SK-N-MC (cell line): Measurements from ENCODE around the gene NEURL4.
"Not testable (repeated sequence)": the region's sequence is repeated elsewhere in the genome, so short reads cannot be mapped to it uniquely, and the experiment has no call there.

Experiments used
- DNase-seq: peaks from one replicate; pipeline ENCODE4 v3.0.0-alpha.2; 2011; ENCODE audit warnings: low read depth, low spot score
- H3K27ac ChIP-seq: fragments of 200-600 bp; sonication (generic); 2 replicates; pipeline ENCODE4 v1.5.1; 2016; ENCODE audit warnings: mixed run types
- H3K36me3 ChIP-seq: fragments of 200-600 bp; sonication (generic); 2 replicates; pipeline ENCODE4 v1.6.1; 2017; ENCODE audit warnings: antibody characterized with exemption, low read length, mixed read lengths; ENCODE audit not compliant: insufficient read depth
- H3K4me3 ChIP-seq: fragments of 200-600 bp; sonication (generic); 2 replicates; pipeline ENCODE4 v1.5.1; 2016
- H3K9ac ChIP-seq: fragments of 200-600 bp; sonication (generic); 2 replicates; pipeline ENCODE4 v1.8.0; 2017; ENCODE audit warnings: mixed run types, mixed read lengths; ENCODE audit not compliant: insufficient read length
- H3K9me3 ChIP-seq: fragments of 200-600 bp; sonication (generic); 2 replicates; pipeline ENCODE4 v1.6.1; 2017; ENCODE audit warnings: low read depth, mild to moderate bottlenecking, antibody characterized with exemption, low read length, moderate library complexity, mixed read lengths
- EZH2 ChIP-seq: fragments of 200-600 bp; sonication (generic); IDR thresholded peaks from one replicate; pipeline ENCODE4 v1.6.1; 2017; ENCODE audit warnings: antibody characterized with exemption
- FOXP2 ChIP-seq: optimal IDR thresholded peaks from 2 replicates; pipeline ENCODE3; 2011; ENCODE audit warnings: mild to moderate bottlenecking, moderate library complexity; ENCODE audit not compliant: insufficient read depth; ENCODE audit errors: extremely low read length, control extremely low read depth
- POLR2AphosphoS5 ChIP-seq: IDR thresholded peaks from 2 replicates; pipeline ENCODE4 v1.6.1; 2012; ENCODE audit warnings: mild to moderate bottlenecking, low read depth, low read length, borderline replicate concordance

NEURL4 gene

DNA sequence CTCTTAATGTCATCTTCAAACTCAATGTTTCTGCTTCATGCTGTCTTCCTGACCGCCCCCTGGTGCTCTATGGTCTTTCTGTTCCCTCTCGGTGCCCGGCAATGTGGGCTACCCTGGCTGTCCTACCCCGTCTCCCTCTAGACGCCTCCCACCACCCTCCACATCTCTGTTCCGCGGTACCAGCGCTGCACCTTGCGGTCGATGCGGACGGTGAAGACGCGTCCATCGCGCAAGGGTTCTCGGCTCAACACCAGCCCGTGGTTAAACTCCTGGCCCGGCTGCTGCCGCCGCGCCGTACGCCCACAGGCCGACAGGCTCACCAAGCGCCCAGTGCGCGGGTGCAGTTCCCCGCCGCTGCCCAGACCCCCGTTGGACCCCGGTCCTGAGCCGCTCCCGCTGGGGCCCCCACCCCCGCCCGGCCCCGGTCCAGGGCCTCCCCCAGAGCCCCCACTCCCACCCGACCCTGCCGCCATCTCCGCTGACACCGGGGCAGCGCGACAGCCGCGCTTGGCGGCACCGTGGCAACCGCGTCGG lies at the start of gene NEURL4:
Gene NEURL4 (minus strand): TSS at position 496 of the 534 bp plus-strand sequence. CDS start 23 bp downstream, at position 473.
- Histone ChIP-seq H3K36me3 (peaks cover 13% of the 10 kb centered on the region; the same call in 1 of the 2 replicates), H3K27ac (peak within 1 kb of the TSS; percentile 90), H3K9me3 (no peaks in the 10 kb centered on the region), H3K9ac (peak within 1 kb of the TSS; percentile 82), H3K4me3 (peak within 1 kb of the TSS; percentile 87)
- TF ChIP-seq EZH2, result no peak
- no peak for TF ChIP-seq FOXP2
- no peak for TF ChIP-seq POLR2AphosphoS5
- DNase-seq, result no peak

DNA sequence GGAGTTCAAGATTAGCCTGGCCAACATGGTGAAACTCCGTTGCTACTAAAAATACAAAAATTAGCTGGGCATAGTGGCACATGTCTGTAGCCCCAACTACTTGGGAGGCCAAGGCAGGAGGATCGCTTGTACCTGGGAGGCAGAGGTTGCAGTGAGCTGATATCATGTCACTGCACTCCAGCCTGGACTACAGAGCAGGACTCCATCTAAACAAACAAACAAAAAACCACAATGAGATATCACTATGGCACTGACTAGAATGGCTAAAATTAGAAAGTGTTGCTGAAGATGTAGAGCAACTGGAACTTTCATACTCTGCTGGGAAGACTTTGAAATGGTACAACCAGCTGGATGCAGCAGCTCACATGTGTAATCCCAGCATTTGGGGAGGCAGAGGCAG lies 45.2 kb upstream of the NEURL4 start:
- no peaks in the 10 kb centered on the region for H3K36me3 ChIP-seq
- DNase-seq, result no peak
- H3K4me3 ChIP-seq, result no peak overlapping the region
- H3K9ac ChIP-seq, result no peak overlapping the region
- H3K27ac ChIP-seq, result no peak overlapping the region
- H3K9me3 ChIP-seq, result no peaks in the 10 kb centered on the region
- TF ChIP-seq EZH2, result no peak
- no peak for TF ChIP-seq POLR2AphosphoS5
- no peak for TF ChIP-seq FOXP2

DNA sequence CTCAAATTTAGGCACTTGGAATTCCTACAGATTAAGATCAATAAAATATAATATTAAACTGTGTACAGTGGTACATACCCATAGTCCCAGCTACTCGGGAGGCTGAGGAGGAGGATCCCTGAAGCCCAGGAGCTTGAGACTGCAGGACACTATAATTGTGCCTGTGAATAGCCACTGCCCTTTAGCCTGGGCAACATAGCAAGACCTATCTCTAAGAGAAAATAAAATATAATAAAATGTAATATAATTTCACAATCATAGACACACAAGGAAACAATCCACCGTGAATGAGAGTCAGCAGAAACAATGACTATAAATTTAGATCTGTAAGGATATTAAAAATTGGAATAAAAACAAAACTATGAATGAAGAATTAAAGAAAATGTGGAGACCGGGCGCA lies 41.7 kb upstream of the NEURL4 start:
- no peaks in the 10 kb centered on the region for H3K36me3 ChIP-seq
- H3K4me3 ChIP-seq, result no peak overlapping the region
- H3K9me3 ChIP-seq, result no peaks in the 10 kb centered on the region
- TF ChIP-seq EZH2 (no peak), POLR2AphosphoS5 (no peak), FOXP2 (no peak)
- H3K9ac ChIP-seq, result no peak overlapping the region
- no peak for DNase-seq
- H3K27ac ChIP-seq, result no peak overlapping the region

DNA sequence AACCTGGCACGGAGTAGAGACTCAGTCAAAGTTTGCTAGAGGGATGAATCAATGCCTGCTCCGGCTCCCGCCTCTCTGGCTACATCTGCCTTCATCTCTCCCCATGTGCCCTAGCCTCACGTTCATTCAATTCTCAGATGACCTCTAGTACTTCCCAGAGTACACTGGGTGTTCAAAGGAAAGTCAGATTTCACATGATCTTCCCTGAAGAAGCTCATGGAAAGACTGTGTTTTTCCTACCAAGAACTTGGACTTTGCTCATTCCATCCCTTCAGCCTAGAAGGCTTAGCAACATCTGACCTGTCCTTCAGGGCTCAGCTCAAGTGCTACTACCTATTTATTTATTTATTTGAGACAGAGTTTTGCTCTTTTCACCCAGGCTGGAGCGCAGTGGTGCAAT lies 40.7 kb upstream of the NEURL4 start:
- H3K27ac ChIP-seq, result no peak overlapping the region
- no peaks in the 10 kb centered on the region for H3K36me3 ChIP-seq
- H3K9me3 ChIP-seq, result no peaks in the 10 kb centered on the region
- no peak overlapping the region for H3K4me3 ChIP-seq
- H3K9ac ChIP-seq, result no peak overlapping the region
- no peak for DNase-seq
- TF ChIP-seq FOXP2, result no peak
- TF ChIP-seq EZH2, result no peak
- TF ChIP-seq POLR2AphosphoS5, result no peak

DNA sequence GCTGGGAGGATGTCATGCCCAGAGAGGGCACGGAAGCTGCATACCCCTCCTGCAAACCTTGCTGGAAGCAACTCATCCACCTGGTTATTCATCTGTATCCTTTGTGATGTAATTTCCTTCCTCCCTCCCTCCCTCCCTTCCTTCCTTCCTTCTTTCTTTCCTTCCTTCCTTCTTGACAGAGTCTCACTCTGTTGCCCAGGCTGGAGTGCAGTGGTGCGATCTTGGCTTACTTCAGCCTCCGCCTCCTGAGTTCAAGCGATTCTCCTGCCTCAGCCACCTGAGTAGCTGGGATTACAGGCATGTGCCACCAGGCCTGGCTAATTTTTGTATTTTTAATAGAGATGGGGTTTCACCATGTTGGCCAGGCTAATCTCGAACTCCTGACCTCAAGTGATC lies 39.5 kb upstream of the NEURL4 start:
- H3K4me3 ChIP-seq, H3K9ac ChIP-seq, H3K27ac ChIP-seq, DNase-seq, H3K9me3 ChIP-seq, H3K36me3 ChIP-seq: not testable (repeated sequence)

DNA sequence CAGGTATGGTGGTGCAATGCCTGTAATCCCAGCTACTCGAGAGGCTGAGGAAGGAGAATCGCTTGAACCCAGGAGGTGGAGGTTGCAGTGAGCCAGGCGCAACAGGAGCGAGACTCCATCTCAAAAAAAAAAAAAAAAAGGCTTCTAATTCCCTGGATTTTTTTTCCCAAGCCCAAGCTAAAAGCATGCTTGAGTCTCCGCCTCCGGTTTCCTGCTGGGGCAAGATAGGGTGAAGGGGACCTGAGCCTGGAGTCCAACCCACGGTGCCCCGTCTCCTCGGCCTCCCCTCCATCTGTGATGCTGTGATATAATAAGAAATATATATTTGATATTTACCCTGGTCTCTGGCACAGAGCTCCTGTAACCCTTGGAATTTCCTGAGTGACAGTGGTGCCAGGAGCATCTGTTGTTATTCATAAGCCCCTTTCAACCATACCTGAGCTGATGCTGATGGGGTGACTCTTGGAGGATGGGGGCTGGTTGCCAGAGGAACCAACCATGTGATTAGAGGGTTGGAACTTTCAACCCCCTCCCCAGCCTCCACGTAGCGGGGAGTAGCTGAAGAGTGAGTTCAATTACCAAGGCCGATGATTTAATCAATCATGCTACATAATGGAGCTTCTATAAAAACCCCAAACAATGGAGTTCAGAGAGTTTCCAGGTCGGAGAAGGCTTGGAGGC lies 38.9 kb upstream of the NEURL4 start:
- Histone ChIP-seq H3K36me3 (no peaks in the 10 kb centered on the region), H3K9ac (no peak overlapping the region), H3K27ac (no peak overlapping the region), H3K9me3 (no peaks in the 10 kb centered on the region), H3K4me3 (no peak overlapping the region)
- no peak for TF ChIP-seq FOXP2
- no peak for TF ChIP-seq POLR2AphosphoS5
- TF ChIP-seq EZH2, result no peak
- DNase-seq, result no peak

DNA sequence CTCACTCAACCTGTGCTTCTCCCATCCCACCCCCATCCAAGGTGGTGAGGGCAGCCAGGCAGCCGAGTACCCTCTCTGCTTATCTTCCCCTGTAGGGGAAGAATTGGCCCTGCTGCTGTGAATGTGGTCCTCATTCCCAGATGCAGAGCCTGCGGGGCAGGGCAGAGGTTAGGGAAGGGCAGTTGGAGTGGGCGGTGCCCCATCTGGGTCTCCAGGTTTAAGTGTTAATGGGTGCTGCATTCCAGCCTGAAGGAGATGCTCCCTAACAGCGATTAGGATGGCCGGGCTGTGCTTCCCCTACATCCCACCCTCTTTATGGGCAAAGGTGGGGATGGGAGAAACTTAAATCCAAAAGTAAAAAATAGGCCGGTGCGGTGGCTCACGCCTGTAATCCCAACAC lies 37.9 kb upstream of the NEURL4 start:
- DNase-seq, result no peak
- Histone ChIP-seq H3K9me3 (no peaks in the 10 kb centered on the region), H3K27ac (no peak overlapping the region), H3K4me3 (no peak overlapping the region), H3K36me3 (no peaks in the 10 kb centered on the region), H3K9ac (no peak overlapping the region)
- TF ChIP-seq POLR2AphosphoS5 (no peak), FOXP2 (no peak), EZH2 (no peak)

DNA sequence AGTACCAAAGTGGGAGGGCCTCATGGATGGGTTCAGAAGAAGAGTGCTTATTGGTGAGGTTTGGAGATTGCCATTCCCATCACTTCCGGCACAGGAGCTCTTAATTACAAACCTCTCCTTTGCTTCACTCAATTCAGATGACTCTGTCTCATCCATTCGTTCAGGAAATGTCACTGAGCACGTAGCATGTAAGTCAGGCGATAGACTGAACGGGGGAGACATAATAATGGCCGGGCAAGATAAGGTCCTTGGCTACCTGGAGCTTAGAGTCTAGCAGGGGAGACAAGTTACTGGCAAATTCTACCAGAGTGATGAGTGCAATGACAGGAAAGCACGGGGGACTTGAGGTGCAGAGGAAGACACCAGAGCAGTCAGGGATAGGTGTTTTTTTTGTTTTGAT lies 36.8 kb upstream of the NEURL4 start:
- not testable (repeated sequence) for H3K36me3 ChIP-seq, H3K27ac ChIP-seq, H3K4me3 ChIP-seq, H3K9ac ChIP-seq, H3K9me3 ChIP-seq, DNase-seq

DNA sequence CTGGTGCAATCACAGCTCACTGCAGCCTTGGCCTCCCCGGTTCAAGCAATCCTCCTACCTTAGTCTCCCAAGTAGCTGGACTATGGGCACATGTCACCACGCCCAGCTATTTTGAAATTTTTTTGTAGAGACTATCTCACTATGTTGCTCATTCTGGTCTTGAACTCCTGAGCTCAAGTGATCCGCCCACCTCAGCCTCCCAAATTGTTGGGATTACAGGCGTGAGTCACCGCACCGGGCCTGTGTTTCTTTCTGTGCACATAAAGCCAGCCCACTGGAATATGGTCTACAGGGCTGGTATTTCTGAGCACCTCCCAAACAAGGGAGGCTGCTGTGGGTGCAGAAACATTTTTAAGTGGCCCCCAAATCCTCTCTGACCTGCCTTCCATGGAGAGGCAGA lies 34.2 kb upstream of the NEURL4 start:
- no peak overlapping the region for H3K9ac ChIP-seq
- TF ChIP-seq EZH2, result no peak
- TF ChIP-seq FOXP2, result no peak
- no peak for TF ChIP-seq POLR2AphosphoS5
- H3K36me3 ChIP-seq, result no peaks in the 10 kb centered on the region
- no peak overlapping the region for H3K27ac ChIP-seq
- DNase-seq, result no peak
- no peaks in the 10 kb centered on the region for H3K9me3 ChIP-seq
- no peak overlapping the region for H3K4me3 ChIP-seq
